Tibial nerve (tissue), 4 donors: ENCODE data around the gene FANCE. TPM values are rescaled to one million over a fixed set of nuclear protein-coding genes. Genes with fewer than 3 reads are reported as not detected.

ENCODE experiments used
- small RNA-seq: library from RNA; depleted of rRNA; stranded (forward); fragments of <200 nt; gene quantifications from one replicate; pipeline ENCODE3, GENCODE V24; 2016
- total RNA-seq, 4 donors: library from RNA; depleted of rRNA; stranded (reverse); fragments of >200 nt; gene quantifications; one replicate each; pipeline ENCODE4 v1.1.0, GENCODE V29; 2016

FANCE gene
- total RNA-seq, 4 donors from 2014 or later, result 8.1 to 9.6 (median 8.4) TPM

Small RNAs within 50 kb of the gene (small RNA-seq; reads per million reads assigned to genes)
- not detected for gene MIR7111

Other genes starting within 250 kb of the FANCE start
- gene SCUBE3, start 238.4 kb upstream of the FANCE start, total RNA-seq, result 1 to 10 TPM in 1 of 4 donors, under 1 TPM in 3; 0.30 to 1.3 (median 0.50) TPM
- 10 to 100 TPM; 41.6 to 97.2 (median 55.5) TPM for gene ZNF76, start 192.6 kb upstream of the FANCE start, total RNA-seq
- 10 to 100 TPM in 1 of 4 donors, 1 to 10 TPM in 3; 3.3 to 21.9 (median 7.4) TPM for gene DEF6, start 154.5 kb upstream of the FANCE start, total RNA-seq
- 10 to 100 TPM; 10.0 to 15.3 (median 13.0) TPM for gene PPARD, start 109.8 kb upstream of the FANCE start, total RNA-seq
- 1,000 to 10,000 TPM in 3 of 4 donors, 100 to 1,000 TPM in 1; 952 to 1,436 (median 1,121) TPM for gene RPL10A, start 16.1 kb downstream of the FANCE start, total RNA-seq
- gene TEAD3, start 44.7 kb downstream of the FANCE start, total RNA-seq, result 10 to 100 TPM in 3 of 4 donors, 1 to 10 TPM in 1; 9.8 to 20.1 (median 13.6) TPM
- gene TULP1, start 60.6 kb downstream of the FANCE start, total RNA-seq, result under 1 TPM in 1 of 4 donors, not detected in 3; 0.60 TPM
- gene FKBP5, start 236.6 kb downstream of the FANCE start, total RNA-seq, result 100 to 1,000 TPM; 304 to 768 (median 608) TPM